A549 (cell line): ENCODE results near the gene CYP19A1. TPM values are rescaled to one million over a fixed set of nuclear protein-coding genes. Genes with fewer than 3 reads are reported as not detected.
A peak's percentile ranks its signal among the peaks of the same experiment; 100 is the strongest.

Experiments used
- ATAC-seq, 2 experiments: fragments of 200-7000 bp in 1 of 2; fragments of >200 bp in 1 of 2; cut with Nextera tagmentation in 1 of 2; cut with Tn5 transposase in 1 of 2; 3 replicates each; pipeline versions ENCODE4 v1.8.0 to v1.9.1; 2018 to 2020; ENCODE audit warnings: mild to moderate bottlenecking in 1 of 2, moderate library complexity in 1 of 2
- CTCF ChIA-PET: fragments of 300-600 bp; sonication (Branson Sonifier 250); formaldehyde crosslinking; extraction: SDS; loops from one replicate; lab custom pipeline; 2021; ENCODE audit warnings: antibody characterized with exemption, inconsistent platforms; lab: Yijun Ruan, JAX
- POLR2A ChIA-PET: fragments of 350-600 bp; formaldehyde crosslinking; extraction: SDS; loops from one replicate; lab custom pipeline; 2021; ENCODE audit warnings: antibody characterized with exemption, inconsistent platforms; lab: Yijun Ruan, JAX
- DNase-seq, 2 experiments: peaks; one replicate each; pipeline versions ENCODE4 v3.0.0 to v3.0.0-alpha.2; 2011 to 2016; ENCODE audit warnings: low read depth in 1 of 2, low spot score in 1 of 2
- FAIRE-seq: peaks from 2 replicates; lab custom pipeline; 2011; peaks lifted over from hg19 to GRCh38; lab: Jason Lieb, UNC
- H3K27ac ChIP-seq, 2 experiments: fragments of >200 bp; sonication (Bioruptor Twin); formaldehyde crosslinking; 3 replicates each; pipeline ENCODE4 v1.5.1; 2016 to 2017
- H3K4me1 ChIP-seq: fragments of >200 bp; sonication (Bioruptor Twin); formaldehyde crosslinking; 3 replicates; pipeline ENCODE4 v1.6.1; 2016
- H3K4me2 ChIP-seq: fragments of >200 bp; sonication (Bioruptor Twin); formaldehyde crosslinking; 3 replicates; pipeline ENCODE4 v1.6.1; 2016
- H3K4me3 ChIP-seq: fragments of >200 bp; sonication (Bioruptor Twin); formaldehyde crosslinking; 3 replicates; pipeline ENCODE4 v1.5.1; 2016
- H3K9me3 ChIP-seq: fragments of >200 bp; sonication (Bioruptor Twin); formaldehyde crosslinking; 3 replicates; pipeline ENCODE4 v1.6.1; 2016
- CBX2 ChIP-seq: fragments of 200-600 bp; sonication (generic); IDR thresholded peaks from 2 replicates; pipeline ENCODE4 v1.6.1; 2016; ENCODE audit warnings: low read depth, mild to moderate bottlenecking, borderline replicate concordance
- CHD4 ChIP-seq: fragments of 200-600 bp; sonication (generic); IDR thresholded peaks from 2 replicates; pipeline ENCODE4 v1.6.1; 2016; ENCODE audit warnings: antibody characterized with exemption, mild to moderate bottlenecking, borderline replicate concordance
- EHF ChIP-seq: fragments of 250-450 bp; sonication (Bioruptor Pico); IDR thresholded peaks from 2 replicates; pipeline ENCODE4 v1.5.0; 2020; ENCODE audit warnings: mild to moderate bottlenecking
- ELK1 ChIP-seq: fragments of 150-350 bp; IDR thresholded peaks from 2 replicates; pipeline ENCODE4 v1.6.1; 2014; ENCODE audit warnings: low read depth, mild to moderate bottlenecking, low read length
- EP300 ChIP-seq, 2 experiments: fragments of >200 bp; sonication (Bioruptor Twin); formaldehyde crosslinking; IDR thresholded peaks; 2 replicates in 1 of 2; 3 replicates in 1 of 2; pipeline ENCODE4 v1.6.1; 2016 to 2017
- FOSL2 ChIP-seq, 2 experiments: fragments of 450-650 bp in 1 of 2; fragments of >200 bp in 1 of 2; sonication (Bioruptor Twin) in 1 of 2; formaldehyde crosslinking; IDR thresholded peaks; 2 replicates each; pipeline versions ENCODE4 v1.5.0 to v1.6.1; 2016 to 2020; ENCODE audit warnings: mild to moderate bottlenecking in 1 of 2, moderate library complexity in 1 of 2
- FOXS1 ChIP-seq: fragments of 250-450 bp; sonication (Bioruptor Pico); IDR thresholded peaks from 2 replicates; pipeline ENCODE4 v1.5.0; 2020; ENCODE audit warnings: mild to moderate bottlenecking, moderate library complexity
- GATA3 ChIP-seq: IDR thresholded peaks from 2 replicates; pipeline ENCODE4 v1.6.1; 2012; ENCODE audit warnings: borderline replicate concordance
- HDAC2 ChIP-seq: fragments of 200-600 bp; sonication (generic); IDR thresholded peaks from 2 replicates; pipeline ENCODE4 v1.6.1; 2016
- HEYL ChIP-seq: fragments of 250-450 bp; sonication (Bioruptor Pico); IDR thresholded peaks from 2 replicates; pipeline ENCODE4 v1.8.0; 2021; ENCODE audit warnings: mild to moderate bottlenecking, moderate library complexity
- JUNB ChIP-seq: fragments of >200 bp; sonication (Bioruptor Twin); formaldehyde crosslinking; IDR thresholded peaks from 2 replicates; pipeline ENCODE4 v1.6.1; 2016
- KDM5A ChIP-seq: fragments of 200-600 bp; sonication (generic); IDR thresholded peaks from 2 replicates; pipeline ENCODE4 v1.6.1; 2016; ENCODE audit warnings: antibody characterized with exemption, mild to moderate bottlenecking
- MAFK ChIP-seq: fragments of 450-650 bp; IDR thresholded peaks from 2 replicates; pipeline ENCODE4 v1.6.1; 2014; ENCODE audit not compliant: partially characterized antibody
- MAX ChIP-seq: IDR thresholded peaks from 2 replicates; pipeline ENCODE4 v1.6.1; 2012
- MAZ ChIP-seq: fragments of 150-350 bp; IDR thresholded peaks from 2 replicates; pipeline ENCODE4 v1.6.1; 2014; ENCODE audit warnings: antibody characterized with exemption, low read depth, low read length, borderline replicate concordance
- PBX3 ChIP-seq: IDR thresholded peaks from 2 replicates; pipeline ENCODE4 v1.6.1; 2012
- RAD21 ChIP-seq, 2 experiments: fragments of >200 bp in 1 of 2; sonication (Bioruptor Twin) in 1 of 2; formaldehyde crosslinking in 1 of 2; IDR thresholded peaks in 1 of 2; conservative IDR thresholded peaks in 1 of 2; 2 replicates in 1 of 2; 3 replicates in 1 of 2; pipeline ENCODE4 v1.6.1; 2012 to 2018; ENCODE audit warnings: inconsistent platforms in 1 of 2
- SMC3 ChIP-seq: fragments of >200 bp; sonication (Bioruptor Twin); formaldehyde crosslinking; IDR thresholded peaks from 3 replicates; pipeline ENCODE4 v1.6.1; 2018; ENCODE audit warnings: inconsistent platforms
- SREBF2 ChIP-seq: fragments of 450-650 bp; IDR thresholded peaks from 2 replicates; pipeline ENCODE4 v1.6.1; 2014; ENCODE audit warnings: mild to moderate bottlenecking, moderate library complexity
- TFCP2L1 ChIP-seq: fragments of 250-450 bp; sonication (Bioruptor Pico); IDR thresholded peaks from 2 replicates; pipeline ENCODE4 v1.5.0; 2021; ENCODE audit warnings: mild to moderate bottlenecking
- ZC3H11A ChIP-seq: fragments of 450-650 bp; IDR thresholded peaks from 2 replicates; pipeline ENCODE4 v1.6.1; 2014; ENCODE audit warnings: antibody characterized with exemption, mild to moderate bottlenecking
- whole genome bisulfite sequencing: methylation state at CpG from one replicate; pipeline ENCODE4 v1.1.6; 2017; ENCODE audit errors: missing lambda C conversion rate; 5-methylcytosine and 5-hydroxymethylcytosine counted together
- polyA plus RNA-seq, 4 experiments: library from polyadenylated mRNA; depleted of rRNA in 3 of 4; stranded (reverse); fragments of >200 nt; fragmentation: RNase III in 1 of 4; extraction: RNeasy Plus Mini Kit Qiagen cat#74134 plus additional on column Dnase treatment in 1 of 4; gene quantifications; 2 replicates in 3 of 4; 3 replicates in 1 of 4; pipeline ENCODE4 v1.2.3, GENCODE V29; 2011 to 2017

The CYP19A1 gene
- polyA plus RNA-seq, 2 of the 4 experiments (the other 2 are of a cell fraction), result 0.36 TPM; not detected in 1

GRCh38 chr15:51250217-51251011 lies 88.0 kb downstream of the CYP19A1 start (continued):
- no peak for TF ChIP-seq ELK1
- TF ChIP-seq, all 56 proteins: peak for 0

GRCh38 chr15:51245628-51246027 lies 92.8 kb downstream of the CYP19A1 start:
- TF ChIP-seq PBX3 (no peak), EP300 (IDR thresholded peaks at IDR 0.05) (no peak), HEYL (CRISPR knock-in tag) (no peak), CHD4 (no peak), SREBF2 (no peak), FOXS1 (CRISPR knock-in tag) (no peak), CBX2 (no peak)
- Histone ChIP-seq H3K4me1 (0 out of 3 replicates have a peak, but pooled peaks cover 4% of the 10 kb centered on the region), H3K27ac (no peak overlapping the region), H3K4me3 (no peak overlapping the region), H3K4me2 (no peak overlapping the region), H3K9me3 (no peaks in the 10 kb centered on the region)
- ATAC-seq (no peak), DNase-seq (no peak), FAIRE-seq (no peak)
- POLR2A ChIA-PET, result no interaction called here
- CTCF ChIA-PET, result interaction anchor here (0.9 to 1.2 kb wide), 4 partner anchors 37 to 159 kb away, joined by 3 to 5 read pairs (median 4); no protein-coding TSS in a partner anchor
- 61% methylated on average over 1 of the region's 1 CpG for WGBS

GRCh38 chr15:51244423-51244869 lies 94.0 kb downstream of the CYP19A1 start:
- 23% methylated on average over 2 of the region's 2 CpGs for WGBS
- ATAC-seq, result no peak
- H3K27ac ChIP-seq, result no peak overlapping the region
- no peaks in the 10 kb centered on the region for H3K9me3 ChIP-seq
- DNase-seq, result no peak
- no peak overlapping the region for H3K4me2 ChIP-seq
- TF ChIP-seq PBX3 (no peak), FOSL2 (IDR thresholded peaks at IDR 0.05) (no peak), FOSL2 (CRISPR knock-in tag; IDR thresholded peaks at IDR 0.05) (no peak), SMC3 (no peak), ZC3H11A (no peak), TFCP2L1 (CRISPR knock-in tag) (no peak)
- ChIA-PET POLR2A (no interaction called here), CTCF (no interaction called here)
- no peak overlapping the region for H3K4me3 ChIP-seq
- 0 out of 3 replicates have a peak, but pooled peaks cover 4% of the 10 kb centered on the region for H3K4me1 ChIP-seq
- FAIRE-seq, result no peak

- Histone ChIP-seq H3K27ac (no peak overlapping the region), H3K9me3 (no peaks in the 10 kb centered on the region), H3K4me3 (no peak overlapping the region), H3K4me2 (no peak overlapping the region), H3K4me1 (0 out of 3 replicates have a peak, but pooled peaks cover 4% of the 10 kb centered on the region)
- ChIA-PET CTCF (interaction anchor here (0.8 to 1.5 kb wide), 3 partner anchors 38 to 159 kb away, joined by 3 to 4 read pairs (median 3); no protein-coding TSS in a partner anchor), POLR2A (no interaction called here)
- peak in 1 of 2 experiments; percentile 51; a peak in 3 of 6 replicates for ATAC-seq
- FAIRE-seq, result no peak
- DNase-seq, result no peak
- TF ChIP-seq JUNB (no peak), MAZ (no peak), EHF (CRISPR knock-in tag) (no peak), FOSL2 (IDR thresholded peaks at IDR 0.05) (no peak), FOSL2 (CRISPR knock-in tag; IDR thresholded peaks at IDR 0.05) (peak; percentile 68), KDM5A (no peak), RAD21 (conservative IDR thresholded peaks at IDR 0.05 in 1 of 2, IDR thresholded peaks at IDR 0.05 in 1 of 2) (no peak), MAFK (peak; percentile 65), GATA3 (no peak), HDAC2 (no peak), MAX (no peak)
Measured at GRCh38 chr15:51243774-51244173, 94.6 kb downstream of the CYP19A1 start.
